Nephron progenitor cell (in vitro differentiated cells): ENCODE results near the gene FCSK.

ENCODE experiments used
- DNase-seq: peaks from one replicate; pipeline ENCODE4 v3.0.0; 2021
- H3K27ac Mint-ChIP-seq: 2 replicates; pipeline ENCODE4 v1.8.0; 2021; ENCODE audit warnings: mild to moderate bottlenecking, moderate library complexity, mixed read lengths
- H3K27me3 Mint-ChIP-seq: 2 replicates; pipeline ENCODE4 v1.8.0; 2021; ENCODE audit warnings: mild to moderate bottlenecking, low read depth, mixed read lengths; ENCODE audit not compliant: poor library complexity
- H3K36me3 Mint-ChIP-seq: 2 replicates; pipeline ENCODE4 v1.8.0; 2021; ENCODE audit warnings: low read depth, mixed read lengths
- H3K4me1 Mint-ChIP-seq: 2 replicates; pipeline ENCODE4 v1.8.0; 2021; ENCODE audit warnings: mixed read lengths
- H3K4me3 Mint-ChIP-seq: 2 replicates; pipeline ENCODE4 v1.8.0; 2021; ENCODE audit warnings: mild to moderate bottlenecking, moderate library complexity, mixed read lengths
- H3K9me3 Mint-ChIP-seq: 2 replicates; pipeline ENCODE4 v1.8.0; 2021; ENCODE audit warnings: mild to moderate bottlenecking, moderate library complexity, mixed read lengths
- CTCF ChIP-seq: fragments of 200-600 bp; sonication (generic); IDR thresholded peaks from 2 replicates; pipeline ENCODE4 v1.5.0; 2021; ENCODE audit warnings: antibody characterized with exemption

FCSK gene

GRCh38 chr16:70421014-70421413 is 33.4 kb upstream of the FCSK start:
- Mint-ChIP-seq H3K4me1 (peaks cover 91% of the 10 kb centered on the region), H3K27ac (peak overlapping the region; percentile 25), H3K4me3 (no peak overlapping the region), H3K27me3 (no peaks in the 10 kb centered on the region), H3K9me3 (no peaks in the 10 kb centered on the region), H3K36me3 (peaks cover 16% of the 10 kb centered on the region)
- DNase-seq: no peak
- TF ChIP-seq CTCF: no peak

GRCh38 chr16:70421473-70422311 is 32.7 kb upstream of the FCSK start:
- no peaks in the 10 kb centered on the region for H3K27me3 Mint-ChIP-seq
- TF ChIP-seq CTCF: no peak
- peak overlapping the region; percentile 94 for H3K27ac Mint-ChIP-seq
- no peak for DNase-seq
- H3K4me3 Mint-ChIP-seq: no peak overlapping the region
- H3K4me1 Mint-ChIP-seq: peaks cover 84% of the 10 kb centered on the region
- H3K9me3 Mint-ChIP-seq: no peaks in the 10 kb centered on the region
- peaks cover 14% of the 10 kb centered on the region for H3K36me3 Mint-ChIP-seq

GRCh38 chr16:70422543-70422942 is 31.9 kb upstream of the FCSK start:
- Mint-ChIP-seq H3K9me3 (no peaks in the 10 kb centered on the region), H3K4me1 (peaks cover 84% of the 10 kb centered on the region), H3K36me3 (peaks cover 16% of the 10 kb centered on the region), H3K4me3 (no peak overlapping the region), H3K27me3 (no peaks in the 10 kb centered on the region), H3K27ac (peak overlapping the region; percentile 94)
- DNase-seq: no peak
- no peak for TF ChIP-seq CTCF

- TF ChIP-seq CTCF: no peak
Observed at GRCh38 chr16:70427786-70428177, 26.6 kb upstream of the FCSK start.

GRCh38 chr16:70428178-70428998 is 26.0 kb upstream of the FCSK start:
- peak; percentile 49 for DNase-seq
- H3K27me3 Mint-ChIP-seq: no peaks in the 10 kb centered on the region
- H3K9me3 Mint-ChIP-seq: no peaks in the 10 kb centered on the region
- H3K4me3 Mint-ChIP-seq: peak overlapping the region; percentile 63
- H3K36me3 Mint-ChIP-seq: peaks cover 9% of the 10 kb centered on the region
- peaks cover 80% of the 10 kb centered on the region for H3K4me1 Mint-ChIP-seq
- TF ChIP-seq CTCF: no peak
- peak overlapping the region; percentile 96 for H3K27ac Mint-ChIP-seq

More at GRCh38 chr16:70427786-70428177, 26.6 kb upstream of the FCSK start:
- H3K4me1 Mint-ChIP-seq: peaks cover 80% of the 10 kb centered on the region
- no peaks in the 10 kb centered on the region for H3K27me3 Mint-ChIP-seq
- peak overlapping the region; percentile 63 for H3K4me3 Mint-ChIP-seq
- DNase-seq: no peak
- peak overlapping the region; percentile 96 for H3K27ac Mint-ChIP-seq
- H3K9me3 Mint-ChIP-seq: no peaks in the 10 kb centered on the region
- peaks cover 12% of the 10 kb centered on the region for H3K36me3 Mint-ChIP-seq
